Right renal pelvis (tissue), 4 donors: Measurements from ENCODE around the gene ABHD14A. TPM values are rescaled to one million over a fixed set of nuclear protein-coding genes. Genes with fewer than 3 reads are reported as not detected.

Source experiments
- DNase-seq, 4 donors: peaks; one replicate each; pipeline ENCODE4 v3.0.0-alpha.2; 2013; ENCODE audit warnings: low read depth in 4 of 4, low spot score in 3 of 4, missing footprints in 1 of 4
- polyA plus RNA-seq, 4 donors: library from polyadenylated mRNA; unstranded; fragments of 120-200 nt; gene quantifications; one replicate each; pipeline ENCODE4 v1.2.1, GENCODE V29; 2013; ENCODE audit not compliant: insufficient read length in 4 of 4

ABHD14A gene
- polyA plus RNA-seq, 4 donors: 24.1 to 34.7 (median 26.9) TPM

- no peak for DNase-seq
Measured at GRCh38 chr3:52013802-52014598, 39.1 kb downstream of the ABHD14A start.

DNA sequence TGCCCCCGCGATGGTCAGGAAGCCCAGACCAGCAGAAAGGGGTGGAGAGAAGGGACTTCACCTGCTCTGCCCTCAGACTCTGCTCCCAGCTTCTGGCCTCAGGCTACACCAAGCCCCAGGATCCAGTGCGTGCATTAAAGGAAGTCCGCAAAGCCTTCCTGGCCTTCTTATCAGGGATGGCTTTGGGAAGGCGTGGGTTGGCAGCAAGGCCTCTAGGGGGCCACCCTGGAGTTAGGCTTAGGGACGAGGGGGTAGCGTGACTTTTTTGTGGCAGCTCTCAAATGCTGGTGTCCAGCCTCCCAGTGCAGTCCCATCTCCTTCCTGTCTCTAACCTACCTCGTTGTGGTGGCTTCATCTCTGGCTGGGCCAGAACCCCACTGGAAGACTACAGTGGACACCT is 39.7 kb downstream of the ABHD14A start:
- DNase-seq: no peak

DNA sequence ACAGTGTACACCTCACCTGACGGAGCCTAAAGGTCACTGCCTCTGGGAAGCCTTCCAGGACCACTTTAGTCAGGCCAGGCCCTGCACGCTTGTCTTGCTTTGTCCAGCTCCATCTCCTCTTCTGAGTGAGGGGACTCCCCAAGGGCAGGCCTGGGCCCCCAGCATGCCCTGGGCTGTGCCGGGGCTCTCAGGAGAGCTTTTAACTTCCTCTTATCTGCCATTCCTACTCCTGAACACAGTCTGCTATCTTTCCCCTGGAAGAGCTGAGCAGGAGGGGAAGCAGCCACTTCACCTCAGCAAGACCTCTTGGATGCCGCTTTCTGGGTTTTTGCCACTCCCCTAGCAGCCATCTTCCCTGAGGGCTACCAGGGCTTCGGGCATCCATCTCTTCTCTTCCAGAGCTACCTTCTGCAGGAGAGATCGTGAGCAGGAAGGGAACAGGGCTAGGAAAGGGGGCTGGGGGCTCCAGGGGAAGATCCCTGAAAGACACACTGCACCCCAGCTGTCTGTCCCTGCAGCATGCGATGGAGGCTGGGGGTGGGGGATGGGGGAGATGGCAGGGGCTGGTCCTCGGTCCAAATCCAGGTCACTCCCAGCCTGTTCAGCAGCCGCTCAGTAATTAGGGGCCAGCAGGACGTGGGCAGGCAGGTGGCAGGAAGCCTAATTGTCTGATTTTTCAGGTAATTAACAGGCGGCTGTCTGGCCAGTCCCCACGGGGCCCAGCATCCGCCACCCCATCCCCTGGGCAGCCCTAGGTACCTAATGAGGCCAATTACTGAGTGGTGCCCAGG is 40.8 kb downstream of the ABHD14A start:
- no peak for DNase-seq

DNA sequence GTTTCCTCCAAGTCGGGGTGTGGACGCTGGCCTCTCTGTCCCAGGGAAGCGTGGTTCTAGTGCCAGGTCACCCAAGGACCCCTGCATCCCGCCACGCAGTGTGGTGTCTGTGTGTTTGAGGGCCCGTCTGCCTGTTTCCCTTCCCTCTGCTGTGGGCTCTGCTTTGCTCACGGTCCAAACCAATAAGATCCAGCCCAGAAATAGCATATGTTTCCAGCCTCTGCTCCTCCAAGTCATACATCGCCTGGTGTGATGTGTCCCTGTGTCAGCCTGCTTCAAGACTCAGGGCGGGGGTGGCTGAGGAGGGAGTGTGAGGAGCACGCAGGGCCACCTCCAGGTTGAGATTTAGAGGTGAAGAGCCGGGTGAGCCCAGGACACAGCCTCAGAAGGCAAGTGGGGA is 42.7 kb downstream of the ABHD14A start:
- DNase-seq: no peak

- DNase-seq: no peak
Measured at GRCh38 chr3:52018319-52019000, 43.6 kb downstream of the ABHD14A start.

DNA sequence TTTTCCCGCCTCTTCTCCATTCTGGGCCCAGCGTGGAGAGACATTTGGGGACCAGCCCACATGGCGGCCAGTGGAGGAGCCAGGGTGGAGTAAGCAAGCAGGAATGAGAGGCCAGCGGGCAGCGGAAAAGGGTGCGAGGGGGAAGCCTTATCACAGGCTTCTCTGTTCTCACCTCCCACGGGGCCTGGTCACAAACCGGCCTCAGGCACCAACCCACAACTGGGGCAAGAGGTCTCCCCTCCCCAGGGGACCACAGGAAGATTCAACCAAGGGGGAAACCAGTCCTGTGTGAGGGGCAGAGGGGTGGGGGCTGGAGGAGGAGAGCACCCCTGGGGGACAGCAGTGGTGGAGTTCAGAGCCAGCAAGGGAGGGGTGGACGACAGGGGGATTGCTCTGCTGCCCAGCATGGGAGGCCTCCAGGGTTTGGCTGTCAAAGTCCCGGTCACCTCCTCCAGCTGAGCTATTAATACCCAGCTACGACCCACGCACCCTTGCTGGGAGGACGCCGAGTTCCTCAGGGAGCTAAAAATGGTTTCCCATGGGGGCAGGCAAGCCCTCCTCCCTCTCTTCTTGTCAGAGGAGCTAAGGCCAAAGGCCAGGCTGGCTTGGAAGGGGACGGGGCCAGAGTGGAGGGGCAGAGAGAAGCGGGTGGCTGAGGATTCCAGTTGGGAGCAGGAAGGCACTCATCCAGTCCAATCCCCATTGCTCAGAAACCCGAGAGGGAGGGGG is 44.7 kb downstream of the ABHD14A start:
- DNase-seq: no peak

- no peak for DNase-seq
Measured at GRCh38 chr3:52020796-52021195, 45.9 kb downstream of the ABHD14A start.

GRCh38 chr3:52021489-52022268 is 46.8 kb downstream of the ABHD14A start:
- DNase-seq: no peak

GRCh38 chr3:52022323-52023100 is 47.6 kb downstream of the ABHD14A start:
- DNase-seq: no peak

DNA sequence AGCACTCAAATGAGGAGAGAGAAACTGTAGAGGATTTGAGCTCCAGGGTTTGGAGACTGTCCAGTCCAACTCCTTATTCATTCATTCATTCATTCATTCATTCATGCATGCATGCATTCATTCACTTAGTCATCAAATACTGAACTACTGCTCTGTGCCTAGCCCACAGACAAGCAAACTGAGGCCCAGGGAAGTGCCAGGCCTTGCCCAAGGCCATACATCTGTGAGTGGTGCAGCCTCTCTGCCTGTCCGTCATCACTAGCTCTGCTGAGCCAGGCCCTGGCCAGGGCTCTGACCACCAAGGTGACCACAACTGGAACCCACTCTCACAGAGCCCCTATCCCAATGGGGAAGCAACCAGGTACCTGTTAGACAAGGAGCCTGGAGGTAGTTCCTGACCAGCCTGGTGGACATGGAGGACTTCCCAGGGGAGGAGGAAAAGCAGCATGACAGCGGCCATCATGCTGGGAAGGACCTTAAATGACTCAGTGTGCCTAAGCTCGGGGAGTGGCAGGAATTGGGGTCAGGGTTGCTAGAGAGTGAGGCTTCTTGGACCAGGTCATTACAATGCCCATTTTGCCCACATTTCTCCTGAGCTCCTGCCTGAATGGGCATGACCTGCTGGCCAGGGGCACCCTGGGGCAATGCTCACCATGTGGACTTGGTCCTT is 48.4 kb downstream of the ABHD14A start:
- DNase-seq: no peak

DNA sequence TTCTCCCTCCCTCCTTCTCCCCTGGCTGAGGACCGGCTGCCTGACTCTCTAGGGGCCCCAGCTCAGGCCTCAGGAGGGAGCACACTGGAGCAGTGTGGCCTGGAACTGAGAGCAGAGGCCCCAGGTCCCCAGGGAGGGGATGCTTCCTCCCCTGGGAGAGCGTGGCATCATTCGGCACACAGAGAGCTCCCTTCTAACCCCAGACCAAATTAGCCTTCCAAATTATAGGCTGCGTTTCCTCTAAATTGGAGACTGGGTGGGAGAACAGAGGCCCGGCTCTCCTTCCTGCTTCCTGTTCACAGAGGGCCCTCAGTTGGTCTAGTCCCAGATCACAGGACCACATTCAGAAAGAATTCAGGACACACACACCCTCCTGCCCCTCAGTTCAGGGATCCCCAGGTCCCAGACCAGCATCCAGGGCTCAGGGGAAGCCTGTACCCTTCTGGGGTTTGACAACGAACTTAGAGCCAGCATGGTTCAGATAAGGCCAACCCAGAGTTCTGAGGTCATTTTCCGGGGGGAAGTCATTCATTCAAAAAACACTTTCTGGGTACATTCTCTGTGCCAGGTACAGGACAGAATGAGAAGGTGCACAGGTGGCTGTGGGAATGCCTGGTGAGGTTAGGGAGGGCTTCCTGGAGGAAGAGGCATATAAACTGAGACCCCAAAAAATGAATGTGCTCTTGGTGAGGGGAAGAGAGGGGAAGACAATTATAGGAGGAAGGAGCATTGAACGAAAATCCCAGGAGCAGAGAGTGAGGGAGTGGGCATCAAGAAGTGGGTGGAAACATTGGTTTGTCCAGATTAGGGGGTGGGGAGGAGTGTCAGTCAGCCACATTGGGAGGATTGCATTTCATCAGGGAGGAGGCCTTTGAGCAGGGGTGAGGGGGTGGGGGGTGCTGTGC is 49.2 kb downstream of the ABHD14A start:
- no peak for DNase-seq

- DNase-seq: no peak
Measured at GRCh38 chr3:52024765-52025452, 50.0 kb downstream of the ABHD14A start.

DNA sequence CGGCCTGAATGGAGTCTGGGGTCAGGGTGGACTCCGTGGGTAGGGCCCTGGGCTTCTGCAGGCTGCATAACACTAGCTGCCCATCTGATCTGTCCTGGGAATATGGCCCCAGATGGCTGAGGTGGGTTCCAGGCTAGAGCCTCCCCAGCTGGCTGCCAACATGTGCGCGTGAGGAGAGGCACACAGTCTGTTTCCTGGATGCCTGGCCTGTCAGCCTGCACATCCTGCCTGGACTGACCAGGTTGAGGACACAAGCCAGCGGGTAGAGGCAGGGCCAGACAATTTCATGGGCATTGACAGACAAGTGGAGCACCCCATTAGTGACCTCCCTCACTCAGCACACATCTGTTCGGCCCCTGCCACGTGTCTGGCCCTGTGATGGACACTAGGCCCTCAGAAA is 50.6 kb downstream of the ABHD14A start:
- DNase-seq: no peak

DNA sequence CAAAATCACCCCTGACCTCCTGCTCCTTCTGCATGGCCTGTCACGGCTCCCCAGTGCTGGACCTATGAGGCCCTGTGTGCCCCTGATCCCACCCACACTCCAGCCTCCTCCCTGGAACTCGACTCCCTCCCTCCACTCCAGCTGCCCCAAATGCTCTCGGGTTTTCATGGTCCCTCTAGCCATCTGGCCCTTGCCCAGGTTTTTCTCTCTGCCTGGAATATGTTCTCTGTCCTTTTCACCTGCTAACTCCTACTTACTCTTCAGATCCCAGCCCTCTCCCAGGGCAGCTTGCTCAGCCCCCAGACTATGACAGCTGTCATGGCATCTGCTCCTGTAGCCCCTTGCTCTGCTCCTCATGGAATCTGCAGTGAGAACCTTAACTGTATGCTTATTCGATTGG is 51.2 kb downstream of the ABHD14A start:
- no peak for DNase-seq

DNA sequence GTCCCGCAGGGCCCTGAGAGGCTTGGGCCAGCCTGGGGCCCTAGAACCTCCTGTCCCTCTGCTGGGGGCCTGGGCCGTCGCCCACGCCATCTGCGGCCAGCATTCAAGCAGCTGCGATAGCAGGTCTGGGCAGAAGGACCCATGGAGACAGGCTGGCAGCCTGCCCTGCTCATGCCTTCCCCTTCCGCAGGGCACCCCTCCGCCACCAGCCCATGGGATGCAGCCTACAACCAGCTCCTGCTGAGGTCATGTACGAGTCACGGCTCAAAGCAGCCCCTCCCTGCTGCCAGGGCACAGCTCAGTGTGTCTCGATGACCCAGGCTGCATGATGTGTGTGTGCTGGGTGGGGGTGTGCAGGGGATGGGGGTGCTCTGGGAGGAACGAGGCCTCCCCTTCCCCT is 53.7 kb downstream of the ABHD14A start:
- DNase-seq: no peak

DNA sequence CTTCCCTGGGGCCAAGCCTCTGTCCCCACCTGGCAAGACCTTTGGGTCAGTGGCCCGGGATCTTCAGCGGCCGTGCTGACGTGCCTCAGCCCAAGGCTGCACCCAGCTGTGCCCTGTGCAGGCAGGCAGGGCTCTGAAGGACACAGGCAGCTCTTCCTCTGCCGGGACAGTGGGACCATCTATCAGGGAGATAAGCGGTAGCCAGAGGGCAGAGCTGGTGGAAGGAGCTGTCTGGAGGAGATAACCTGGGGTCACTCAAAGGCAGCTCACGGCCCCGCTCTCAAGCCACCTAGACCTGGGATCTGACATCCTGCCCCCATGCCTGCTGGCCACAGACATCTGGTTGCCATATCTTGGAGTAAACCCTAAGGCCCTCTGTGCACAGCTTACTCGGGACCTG is 54.2 kb downstream of the ABHD14A start:
- no peak for DNase-seq

DNA sequence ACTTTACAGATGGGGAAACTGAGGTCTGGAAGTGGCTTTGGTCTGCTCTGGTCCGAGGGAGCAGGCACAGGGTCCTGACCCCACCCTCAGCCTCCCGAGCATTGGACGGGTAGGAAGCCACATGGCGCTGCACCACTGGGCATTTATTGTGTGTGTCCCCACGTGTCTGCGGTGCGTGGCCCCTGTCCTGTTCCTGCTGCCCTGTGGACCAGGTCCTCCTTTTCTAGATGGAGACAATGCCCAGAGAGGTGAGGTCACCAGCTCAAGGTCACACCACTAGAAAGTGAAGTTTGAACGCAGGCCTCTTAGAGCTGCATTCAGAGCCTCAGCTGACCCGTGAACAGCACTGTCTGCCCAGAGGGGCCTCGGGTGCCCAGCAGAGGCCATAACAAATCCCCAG is 54.7 kb downstream of the ABHD14A start:
- DNase-seq: no peak
